Activated CD4-positive, alpha-beta T cell treated with anti-CD3 and anti-CD28 coated beads for 1 hour (primary cell): Measurements from ENCODE around the gene B3GNT9.

Source experiments
- DNase-seq: peaks from one replicate; pipeline ENCODE4 v3.0.0-alpha.2; 2020

The B3GNT9 gene

GRCh38 chr16:67150833-67151396 lies at the start of gene B3GNT9:
TSS of gene B3GNT9 (minus strand) at chr16:67150998. CDS start at chr16:67150485, 513 bp downstream.
- DNase-seq = no peak

GRCh38 chr16:67200491-67200890 lies 49.7 kb upstream of the B3GNT9 start:
- DNase-seq = no peak

GRCh38 chr16:67199808-67200198 lies 49.0 kb upstream of the B3GNT9 start:
- DNase-seq = no peak

- no peak for DNase-seq
Measured at GRCh38 chr16:67199011-67199807, 48.4 kb upstream of the B3GNT9 start, which contains the start of gene ELMO3. TSS of gene ELMO3 (plus strand) at chr16:67199131. CDS start at chr16:67199327, 196 bp downstream.

- DNase-seq = no peak
Measured at GRCh38 chr16:67198238-67198734, 47.5 kb upstream of the B3GNT9 start.

GRCh38 chr16:67197704-67198103 lies 46.9 kb upstream of the B3GNT9 start:
- no peak for DNase-seq

GRCh38 chr16:67196881-67197280 lies 46.1 kb upstream of the B3GNT9 start:
- DNase-seq = no peak

- no peak for DNase-seq
Measured at GRCh38 chr16:67195676-67196075, 44.9 kb upstream of the B3GNT9 start.

GRCh38 chr16:67194260-67194659 lies 43.5 kb upstream of the B3GNT9 start:
- no peak for DNase-seq

GRCh38 chr16:67193536-67193935 lies 42.7 kb upstream of the B3GNT9 start:
- no peak for DNase-seq

GRCh38 chr16:67192781-67193361 lies 42.1 kb upstream of the B3GNT9 start:
- no peak for DNase-seq

- peak; percentile 77 for DNase-seq
Measured at GRCh38 chr16:67191995-67192681, 41.3 kb upstream of the B3GNT9 start, which contains the start of gene E2F4. TSS of gene E2F4 (plus strand) at chr16:67192155. CDS start at chr16:67192228, 73 bp downstream.

- no peak for DNase-seq
Measured at GRCh38 chr16:67191411-67191994, 40.7 kb upstream of the B3GNT9 start.

GRCh38 chr16:67190448-67191399 lies 39.9 kb upstream of the B3GNT9 start:
- no peak for DNase-seq

GRCh38 chr16:67190041-67190440 lies 39.2 kb upstream of the B3GNT9 start, which contains the start of gene EXOC3L1:
TSS of gene EXOC3L1 (minus strand) at chr16:67190136. CDS start at chr16:67189676, 460 bp downstream.
- no peak for DNase-seq

- DNase-seq = no peak
Measured at GRCh38 chr16:67188798-67189197, 38.0 kb upstream of the B3GNT9 start.

GRCh38 chr16:67188323-67188722 lies 37.5 kb upstream of the B3GNT9 start:
- no peak for DNase-seq

- no peak for DNase-seq
Measured at GRCh38 chr16:67187175-67187890, 36.5 kb upstream of the B3GNT9 start.

GRCh38 chr16:67186550-67186950 lies 35.8 kb upstream of the B3GNT9 start:
- no peak for DNase-seq

GRCh38 chr16:67185651-67186134 lies 34.9 kb upstream of the B3GNT9 start:
- no peak for DNase-seq
